GM15510 (cell line): ENCODE data around the gene NABP1.
A peak's percentile ranks its signal among the peaks of the same experiment; 100 is the strongest.

ENCODE experiments used
- POLR2A ChIP-seq: IDR thresholded peaks from 3 replicates; pipeline ENCODE4 v1.6.1; 2011; ENCODE audit warnings: borderline replicate concordance; ENCODE audit not compliant: insufficient read length; ENCODE audit errors: extremely low read depth

Gene NABP1

DNA sequence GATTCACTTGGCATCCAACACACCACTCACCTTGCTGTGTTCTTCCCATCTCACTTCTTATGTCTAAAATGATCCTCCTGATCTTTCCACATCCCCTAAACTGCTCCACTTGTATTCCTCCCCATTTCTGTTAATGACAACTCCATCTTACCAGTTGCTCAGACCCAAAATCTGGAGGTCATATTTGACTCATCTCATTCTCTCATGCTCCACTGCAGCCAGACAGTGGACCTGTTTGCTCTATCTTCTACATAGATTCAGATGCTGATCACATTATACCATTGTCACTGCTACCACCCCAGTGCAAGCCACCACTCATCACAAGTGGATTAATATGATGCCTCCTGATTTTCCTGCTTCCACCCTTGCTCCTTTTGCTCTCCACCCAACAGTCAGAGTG is 7.9 kb upstream of the NABP1 start:
- no peak for TF ChIP-seq POLR2A

DNA sequence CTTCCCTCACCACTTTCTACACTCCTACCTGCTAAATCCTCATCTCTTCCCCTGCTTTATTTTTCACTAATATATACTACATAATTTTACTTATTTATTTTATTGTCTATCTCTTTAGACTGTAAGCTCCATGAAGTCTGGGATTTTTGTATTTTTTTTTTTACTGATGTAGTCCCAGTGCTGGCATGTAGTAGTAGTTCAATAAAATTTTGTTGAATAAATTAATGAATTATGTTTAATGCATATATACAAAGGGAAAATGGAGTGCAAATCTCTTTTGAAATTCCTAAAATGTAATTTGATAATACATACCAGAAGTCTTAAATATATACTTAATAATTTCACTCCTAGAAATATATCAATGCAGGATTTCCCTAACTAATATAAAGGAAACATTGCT is 7.1 kb upstream of the NABP1 start:
- no peak for TF ChIP-seq POLR2A

DNA sequence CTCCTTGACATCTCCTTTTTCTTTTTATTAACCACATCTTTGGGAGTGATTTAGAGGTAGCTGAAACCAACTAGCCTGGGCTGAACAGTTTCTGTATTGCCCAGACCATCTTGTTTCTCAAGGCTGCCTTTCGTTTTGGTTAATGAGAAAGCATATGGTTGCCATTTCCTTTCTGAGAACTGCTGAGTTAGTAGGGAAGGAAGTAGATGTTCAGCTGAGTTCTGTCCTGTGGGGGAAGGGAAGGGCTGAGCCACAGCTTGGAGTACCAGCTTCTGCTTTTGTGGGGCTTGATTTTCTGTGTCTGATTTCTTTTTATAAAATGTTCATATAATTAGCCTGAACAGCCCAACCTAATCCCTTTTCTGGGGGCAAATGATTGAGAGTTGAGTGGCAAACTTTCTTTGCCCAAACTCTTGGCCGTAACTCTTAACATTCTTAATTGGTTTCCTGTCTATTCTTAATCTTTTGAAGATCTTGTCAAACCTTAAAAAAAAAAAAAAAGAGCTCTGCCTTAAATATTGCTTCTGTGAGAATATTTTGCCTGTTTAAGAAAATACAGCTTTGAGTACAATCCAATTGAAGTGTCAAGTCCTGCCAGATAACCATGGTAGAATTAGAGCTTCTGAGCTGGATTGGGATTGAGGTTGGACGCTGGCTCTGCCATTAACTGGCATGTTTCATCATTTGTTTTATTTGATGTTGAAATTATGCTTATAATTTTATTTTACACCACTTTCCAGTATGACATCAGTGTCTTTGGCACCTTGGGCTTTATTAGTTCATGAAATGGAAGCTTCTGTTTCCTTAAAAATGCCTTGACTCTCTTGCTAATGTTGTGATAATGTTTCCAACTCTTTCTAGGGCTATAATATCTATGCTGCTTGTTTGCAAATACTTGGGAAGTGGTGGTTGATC is 1.9 kb upstream of the NABP1 start:
- TF ChIP-seq POLR2A, result no peak

DNA sequence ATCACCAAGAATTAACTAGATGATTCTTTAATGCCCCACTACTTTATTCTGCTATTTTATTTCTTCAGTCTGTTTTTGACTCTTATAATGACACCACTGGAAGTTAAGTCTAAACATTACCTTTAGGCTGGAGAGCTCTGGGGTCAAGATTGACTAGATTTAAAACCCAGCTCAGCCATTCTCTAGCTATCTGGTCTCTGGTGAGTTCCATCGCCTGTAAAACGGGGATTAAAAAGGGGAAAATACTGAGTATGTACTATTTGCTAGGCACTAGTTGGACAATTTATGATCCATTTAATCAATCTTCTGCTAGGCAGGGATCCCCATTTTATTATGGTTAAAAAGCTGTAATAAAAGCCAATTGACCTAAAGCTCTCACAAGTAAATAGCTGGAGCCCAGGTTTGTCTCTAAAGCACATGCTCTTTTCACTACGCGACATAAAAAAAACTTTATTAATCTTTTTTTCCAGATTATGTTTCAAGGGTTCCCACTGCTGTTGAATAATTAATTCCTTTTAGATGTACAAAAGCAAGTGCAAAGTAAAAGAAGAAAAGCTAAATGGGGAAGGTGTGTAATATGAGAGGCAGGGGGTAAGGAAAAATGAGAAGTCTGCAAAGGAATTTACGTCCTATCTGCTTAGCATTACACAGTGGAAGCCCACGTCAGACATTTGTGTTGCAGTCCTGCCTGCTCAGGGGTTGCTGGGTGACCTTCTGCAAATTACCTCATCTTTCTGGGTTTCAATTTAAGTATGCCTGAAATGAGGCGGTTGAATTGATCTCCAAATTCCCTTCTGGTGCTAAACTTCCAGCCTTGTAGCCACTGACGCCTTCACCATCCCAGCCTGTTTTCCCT is 918 bp upstream of the NABP1 start:
- TF ChIP-seq POLR2A, result no peak

DNA sequence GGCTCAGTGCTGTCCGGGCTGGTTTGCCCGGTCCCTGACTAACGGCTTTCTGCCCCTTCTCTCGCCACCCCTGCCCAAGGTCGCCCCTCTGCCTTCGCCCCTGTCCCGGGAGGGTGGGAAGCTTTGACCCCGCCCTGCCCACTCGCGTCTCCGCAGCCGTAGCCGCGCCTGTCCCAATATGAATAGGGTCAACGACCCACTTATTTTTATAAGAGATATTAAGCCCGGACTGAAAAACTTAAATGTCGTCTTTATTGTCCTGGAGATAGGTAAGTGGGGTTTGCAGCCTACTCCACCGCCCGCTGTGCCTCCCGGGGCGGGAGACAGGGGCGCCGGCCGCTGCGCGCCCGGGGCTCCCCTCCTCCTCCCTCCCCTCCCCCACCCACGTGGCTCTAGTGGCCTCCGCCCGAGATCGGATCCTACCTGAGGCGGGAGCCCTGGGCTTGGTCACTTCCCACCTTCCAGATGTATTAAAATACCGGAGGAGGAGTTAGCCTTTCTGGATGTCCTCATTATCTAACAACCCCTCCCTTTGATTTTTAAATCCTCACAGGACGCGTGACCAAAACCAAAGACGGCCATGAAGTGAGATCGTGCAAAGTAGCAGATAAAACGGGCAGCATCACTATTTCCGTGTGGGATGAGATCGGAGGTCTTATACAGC is 633 bp downstream of the NABP1 start:
- peak; percentile 37 for TF ChIP-seq POLR2A

DNA sequence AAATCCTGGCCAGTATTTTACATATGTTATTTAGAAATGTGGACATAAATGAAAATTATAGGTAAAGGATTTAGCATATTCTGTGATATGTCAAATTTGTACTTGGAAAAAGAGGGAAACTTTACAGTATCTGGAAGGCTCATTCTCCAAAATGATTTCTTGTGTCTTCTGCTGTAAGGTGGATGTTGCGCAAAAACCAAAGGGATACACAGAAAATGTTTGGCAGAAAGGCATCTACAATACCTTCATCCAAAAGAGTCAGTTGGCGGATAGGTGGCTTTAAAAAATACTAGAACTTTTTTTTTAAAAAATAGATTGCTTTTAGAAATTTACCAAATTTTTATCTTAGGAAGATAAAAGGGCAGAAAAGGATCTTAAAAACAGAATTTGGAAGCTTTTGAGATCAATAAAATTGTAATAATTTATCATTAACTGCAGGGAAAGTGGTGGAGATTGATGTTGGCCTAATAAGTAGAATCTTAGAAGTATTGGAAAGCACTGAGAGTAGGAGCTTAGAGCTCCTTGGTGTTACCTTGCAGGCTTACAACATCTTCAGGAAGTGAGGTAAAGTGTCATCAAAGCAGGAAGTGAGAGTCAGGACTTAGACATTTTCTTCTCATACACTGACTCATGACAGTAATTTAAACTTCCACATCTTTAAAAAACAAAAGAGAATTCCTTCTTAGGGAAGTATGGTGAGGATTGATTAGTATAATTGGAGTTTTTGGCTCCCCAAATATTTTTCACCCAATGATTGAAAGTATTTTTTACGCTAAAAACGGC is 2.1 kb downstream of the NABP1 start:
- peak; percentile 22 for TF ChIP-seq POLR2A

DNA sequence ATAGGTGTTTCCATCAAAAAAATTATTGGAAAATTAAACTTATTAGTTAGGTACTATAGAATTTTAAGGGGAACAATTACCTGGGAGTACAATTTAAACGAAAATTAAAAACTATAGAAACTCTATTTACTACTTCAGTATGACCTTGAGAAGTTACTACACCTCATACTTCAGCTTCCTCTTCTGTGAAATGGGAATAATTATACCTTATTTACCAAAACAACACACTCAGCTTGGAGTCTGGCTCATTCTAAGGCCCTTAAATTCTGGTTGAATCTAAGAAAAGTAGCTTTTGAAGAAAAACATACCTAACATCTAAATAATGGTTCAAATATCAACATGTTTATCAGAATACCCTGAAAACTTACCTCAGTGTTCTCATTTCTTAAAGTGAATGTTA is 2.7 kb downstream of the NABP1 start:
- no peak for TF ChIP-seq POLR2A

DNA sequence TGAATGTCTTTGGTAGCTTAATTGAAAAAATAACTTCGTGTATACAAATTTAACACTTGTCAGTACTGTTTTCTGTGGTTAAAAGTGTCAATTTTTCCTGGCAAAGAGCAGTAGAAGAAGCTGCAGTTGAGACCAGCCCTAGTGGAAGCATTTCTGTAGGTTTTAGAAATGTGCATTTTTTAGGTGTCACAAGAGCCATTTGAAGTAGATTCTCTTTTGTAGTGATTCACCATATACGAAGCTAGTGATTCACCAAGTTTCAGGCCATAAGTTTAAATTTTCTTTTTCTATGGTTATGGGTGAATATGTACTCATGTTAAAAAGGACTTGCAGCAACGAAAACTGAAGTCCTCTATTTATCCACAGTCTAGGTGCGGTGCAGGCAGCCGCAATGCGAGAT is 4.2 kb downstream of the NABP1 start:
- TF ChIP-seq POLR2A, result no peak

DNA sequence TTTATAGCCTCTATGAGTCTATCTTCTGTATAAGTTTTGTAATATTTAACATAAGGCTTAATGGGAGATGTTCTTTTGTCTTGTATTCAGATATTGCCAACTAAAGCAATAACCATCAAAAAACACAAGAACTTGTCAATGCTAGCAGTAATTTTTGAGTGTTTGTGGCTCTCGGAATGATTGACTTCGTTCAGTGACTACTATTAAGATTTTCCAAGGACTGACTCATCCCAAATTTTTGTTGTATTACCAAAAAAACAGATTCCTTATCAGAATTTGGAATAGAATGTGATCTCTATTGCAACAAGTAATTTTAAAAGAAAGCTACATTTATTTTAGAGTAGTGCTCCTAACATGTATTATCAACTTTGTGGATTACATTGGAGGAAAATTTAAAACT is 8.1 kb downstream of the NABP1 start:
- TF ChIP-seq POLR2A, result no peak

DNA sequence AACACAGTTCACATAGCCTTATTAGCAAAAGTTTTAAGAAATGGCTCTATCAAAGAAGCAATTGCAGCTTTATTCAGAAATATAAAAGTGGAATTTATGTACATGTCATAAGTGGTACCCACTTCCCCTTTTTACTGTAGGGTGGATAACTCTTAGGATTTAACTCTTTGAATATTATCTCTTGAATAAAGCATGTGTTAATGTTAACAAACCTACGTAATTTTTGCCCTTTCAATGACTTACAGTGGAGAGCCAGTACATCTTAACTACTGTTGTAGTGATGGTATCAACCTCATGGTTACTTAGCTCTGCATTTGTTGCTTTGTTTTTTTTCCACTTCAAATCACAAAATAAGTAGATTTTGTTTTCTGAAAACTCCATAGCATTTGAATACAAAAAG is 8.8 kb downstream of the NABP1 start:
- no peak for TF ChIP-seq POLR2A

DNA sequence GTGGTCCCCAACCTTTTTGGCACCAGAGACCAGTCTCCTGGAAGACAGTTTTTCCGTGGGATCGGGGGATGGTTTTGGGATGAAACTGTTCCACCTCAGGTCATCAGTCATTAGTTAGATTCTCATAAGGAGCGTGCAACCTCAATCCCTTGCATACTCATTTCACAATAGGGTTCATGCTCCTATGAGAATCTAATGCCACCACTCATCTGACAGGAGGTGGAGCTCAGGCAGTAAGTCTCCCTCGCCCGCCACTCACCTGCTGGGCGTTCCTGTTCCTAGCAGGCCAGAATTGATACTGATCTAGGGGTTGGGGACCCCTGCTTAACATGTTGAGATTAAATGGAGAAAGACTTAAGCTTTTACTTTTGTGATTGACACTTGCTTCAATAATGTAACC is 9.9 kb downstream of the NABP1 start:
- TF ChIP-seq POLR2A, result no peak

DNA sequence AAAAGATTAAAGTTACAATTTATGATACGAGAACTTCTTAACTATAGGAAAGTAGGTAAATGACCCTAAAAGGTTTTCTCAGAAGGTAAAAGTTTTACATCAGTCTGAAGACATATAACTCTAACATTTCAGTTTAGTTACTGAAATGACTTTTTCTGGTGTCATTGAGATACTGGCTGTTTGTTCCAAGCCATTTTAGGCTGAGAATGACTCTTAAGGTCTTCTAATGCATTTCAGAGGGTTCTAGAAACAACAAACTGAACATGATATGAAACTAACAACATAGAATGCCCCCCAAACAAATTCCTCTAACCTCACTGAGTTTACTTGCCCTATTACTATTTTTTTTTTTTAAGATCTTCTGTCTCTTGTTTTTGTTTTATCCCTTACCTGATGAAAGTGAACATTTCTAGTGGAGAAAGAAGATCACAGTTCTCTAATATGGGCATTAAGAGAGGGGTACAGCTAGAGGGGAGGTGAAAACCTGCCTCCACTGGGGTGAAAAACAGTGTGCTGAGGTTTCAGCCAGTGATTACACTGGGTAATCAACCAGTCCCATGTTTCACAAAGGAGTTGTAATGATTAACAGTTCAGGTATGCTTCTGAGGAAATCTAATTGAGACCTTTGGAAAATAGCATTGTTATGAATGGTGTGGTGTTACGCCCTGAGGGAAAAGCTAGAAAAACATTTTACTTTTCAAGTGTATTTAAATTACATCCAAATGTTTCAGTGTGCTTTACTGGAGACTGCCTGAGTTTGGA is 11.2 kb downstream of the NABP1 start:
- TF ChIP-seq POLR2A, result no peak

DNA sequence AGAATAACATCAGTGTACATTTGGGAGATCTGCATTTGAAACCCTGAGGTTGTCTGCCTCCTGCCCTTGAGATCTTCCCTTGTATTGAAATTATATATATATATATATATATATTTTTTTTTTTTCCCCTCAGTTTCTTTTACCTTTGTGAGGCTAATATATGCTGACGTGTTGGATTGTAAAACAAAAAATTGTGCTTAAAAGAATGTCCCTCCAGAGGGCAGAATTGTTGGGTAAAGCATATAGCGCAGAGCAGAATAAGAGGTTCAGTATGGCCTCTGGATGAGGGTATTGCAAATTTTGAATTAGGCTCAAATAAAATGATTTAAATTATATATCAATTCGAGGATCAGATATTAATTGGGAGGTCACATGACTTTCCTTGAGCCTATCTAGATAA is 12.4 kb downstream of the NABP1 start:
- TF ChIP-seq POLR2A, result no peak
